GM12892 (cell line): ENCODE measurements around the gene MANEAL. TPM values are rescaled to one million over a fixed set of nuclear protein-coding genes. Genes with fewer than 3 reads are reported as not detected.

Source experiments
- DNase-seq: peaks from one replicate; pipeline ENCODE4 v3.0.0; 2011; ENCODE audit not compliant: insufficient read length
- FAIRE-seq: peaks from 2 replicates; lab custom pipeline; 2011; peaks lifted over from hg19 to GRCh38; lab: Jason Lieb, UNC
- POLR2A ChIP-seq: IDR thresholded peaks from 2 replicates; pipeline ENCODE4 v1.6.1; 2011; ENCODE audit warnings: low read depth, low read length, control low read depth
- POLR2AphosphoS5 ChIP-seq: IDR thresholded peaks from 2 replicates; pipeline ENCODE4 v1.6.1; 2011; ENCODE audit warnings: low read depth, low read length, control low read depth
- TAF1 ChIP-seq: IDR thresholded peaks from 2 replicates; pipeline ENCODE4 v1.6.1; 2011; ENCODE audit warnings: low read depth, mild to moderate bottlenecking, control low read depth, low read length, borderline replicate concordance
- polyA plus RNA-seq: library from polyadenylated mRNA; unstranded; fragments of >200 nt; gene quantifications from one replicate; pipeline ENCODE4 v1.2.1, GENCODE V29; 2012; ENCODE audit warnings: missing spikeins, inconsistent platforms; ENCODE audit not compliant: missing spikeins

MANEAL gene, protein sequence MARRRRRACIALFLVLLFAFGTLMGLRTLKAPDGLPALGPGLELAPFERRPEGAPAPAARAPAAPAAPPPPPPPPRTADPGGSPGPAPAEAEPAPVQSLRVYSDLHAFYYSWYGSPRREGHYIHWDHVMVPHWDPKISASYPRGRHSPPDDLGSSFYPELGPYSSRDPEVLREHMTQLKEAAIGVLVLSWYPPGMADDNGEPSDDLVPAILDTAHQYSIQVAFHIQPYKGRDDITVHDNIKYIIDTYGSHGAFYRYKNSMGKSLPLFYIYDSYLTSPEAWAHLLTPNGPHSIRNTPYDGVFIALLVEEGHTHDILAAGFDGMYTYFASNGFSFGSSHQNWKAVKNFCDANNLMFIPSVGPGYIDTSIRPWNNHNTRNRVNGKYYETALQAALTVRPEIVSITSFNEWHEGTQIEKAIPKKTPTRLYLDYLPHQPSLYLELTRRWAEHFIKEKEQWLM
- polyA plus RNA-seq: 12.0 TPM

DNA sequence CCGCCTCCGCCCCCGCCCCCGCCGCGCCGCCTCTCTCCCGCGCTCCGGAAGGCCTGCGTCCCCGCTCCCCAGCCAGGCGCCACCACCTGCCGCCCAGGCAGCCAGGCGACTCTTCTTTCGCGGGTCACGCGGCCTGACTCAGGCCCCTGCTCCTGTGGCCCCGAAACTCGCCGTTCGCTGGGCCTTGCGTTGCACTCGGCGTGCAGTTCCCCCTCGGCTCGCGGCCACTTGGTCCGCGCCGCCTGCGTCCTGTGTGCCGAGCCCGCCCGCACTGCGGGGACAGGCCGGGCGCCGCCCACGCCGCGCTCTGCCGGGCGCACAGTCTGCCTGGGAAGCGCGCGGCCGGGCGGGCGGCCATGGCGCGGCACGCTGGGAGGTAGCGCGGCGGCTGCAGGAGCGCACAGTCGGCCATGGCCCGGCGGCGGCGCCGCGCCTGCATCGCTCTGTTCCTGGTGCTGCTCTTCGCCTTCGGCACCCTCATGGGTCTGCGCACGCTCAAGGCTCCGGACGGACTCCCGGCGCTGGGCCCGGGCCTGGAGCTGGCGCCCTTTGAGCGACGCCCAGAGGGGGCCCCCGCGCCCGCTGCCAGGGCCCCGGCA lies at the start of gene MANEAL:
Gene MANEAL, plus strand, starts transcription at position 75 of the 599 bp plus-strand sequence. Its CDS starts 336 bp downstream, at position 411.
- DNase-seq: peak; percentile 76
- TF ChIP-seq POLR2A (peak; percentile 62; the same call in 1 of the 2 replicates), POLR2AphosphoS5 (peak; percentile 49; the same call in 1 of the 2 replicates), TAF1 (peak; percentile 57; the same call in 1 of the 2 replicates)
- FAIRE-seq: peak; percentile 89

DNA sequence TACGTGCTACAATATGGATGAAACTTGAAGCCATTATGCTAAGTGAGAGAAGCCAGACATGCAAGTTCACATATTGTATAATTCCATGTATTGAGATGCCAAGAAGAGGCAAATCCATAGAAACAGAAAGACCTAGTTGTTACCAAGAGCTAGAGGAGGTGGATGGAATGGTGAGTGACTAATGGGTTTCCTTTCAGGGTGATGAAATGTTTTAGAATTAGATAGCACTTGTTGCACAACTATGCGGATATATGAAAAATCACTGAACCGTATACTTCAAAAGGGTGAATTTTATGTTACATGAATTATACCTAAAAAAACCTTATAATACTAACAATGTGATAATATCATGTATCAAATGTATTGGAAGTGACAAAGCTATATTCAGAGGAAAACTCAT lies 46.8 kb upstream of the MANEAL start:
- no peak for FAIRE-seq
- no peak for DNase-seq
- TF ChIP-seq POLR2AphosphoS5 (no peak), TAF1 (no peak), POLR2A (no peak)

DNA sequence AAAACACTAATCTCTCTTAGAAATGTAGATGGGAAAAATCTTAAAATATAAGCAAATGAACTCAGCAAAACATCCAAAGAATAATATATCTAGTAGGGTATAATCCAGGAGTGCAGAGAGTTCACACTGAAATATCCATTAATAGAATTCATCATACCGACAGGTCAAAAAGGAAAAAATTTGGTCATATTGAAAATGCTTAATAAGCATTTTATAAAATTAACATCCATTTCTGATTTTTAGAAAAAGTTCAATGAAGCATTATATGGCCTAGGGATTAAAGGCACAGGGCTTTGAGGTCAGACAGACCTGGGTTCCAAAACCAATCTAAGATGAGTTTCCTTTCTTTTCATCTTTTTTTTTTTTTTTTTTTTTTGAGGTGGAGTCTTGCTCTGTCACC lies 45.1 kb upstream of the MANEAL start:
- no peak for FAIRE-seq
- no peak for TF ChIP-seq TAF1
- no peak for TF ChIP-seq POLR2A
- no peak for TF ChIP-seq POLR2AphosphoS5
- DNase-seq: no peak

DNA sequence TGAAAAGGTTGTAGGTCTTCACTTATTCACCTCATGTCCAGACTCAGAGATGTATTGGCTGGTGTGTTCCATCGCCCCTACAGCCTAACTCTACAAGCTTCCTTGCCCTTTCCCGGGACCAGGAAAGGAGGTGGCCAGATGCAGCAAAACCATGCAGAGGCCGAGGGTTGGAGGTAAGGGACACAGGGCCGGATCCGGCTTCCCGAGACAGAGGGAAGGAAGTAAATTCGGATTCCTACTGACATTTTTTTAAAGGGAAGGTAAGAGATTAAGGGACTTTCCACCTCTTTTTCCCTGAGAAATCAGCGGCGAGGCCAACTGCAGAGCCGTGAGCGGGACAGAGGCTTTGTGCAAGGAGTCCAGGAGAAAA lies 41.4 kb upstream of the MANEAL start:
- no peak for DNase-seq
- FAIRE-seq: no peak
- TF ChIP-seq TAF1 (no peak), POLR2AphosphoS5 (no peak), POLR2A (no peak)

DNA sequence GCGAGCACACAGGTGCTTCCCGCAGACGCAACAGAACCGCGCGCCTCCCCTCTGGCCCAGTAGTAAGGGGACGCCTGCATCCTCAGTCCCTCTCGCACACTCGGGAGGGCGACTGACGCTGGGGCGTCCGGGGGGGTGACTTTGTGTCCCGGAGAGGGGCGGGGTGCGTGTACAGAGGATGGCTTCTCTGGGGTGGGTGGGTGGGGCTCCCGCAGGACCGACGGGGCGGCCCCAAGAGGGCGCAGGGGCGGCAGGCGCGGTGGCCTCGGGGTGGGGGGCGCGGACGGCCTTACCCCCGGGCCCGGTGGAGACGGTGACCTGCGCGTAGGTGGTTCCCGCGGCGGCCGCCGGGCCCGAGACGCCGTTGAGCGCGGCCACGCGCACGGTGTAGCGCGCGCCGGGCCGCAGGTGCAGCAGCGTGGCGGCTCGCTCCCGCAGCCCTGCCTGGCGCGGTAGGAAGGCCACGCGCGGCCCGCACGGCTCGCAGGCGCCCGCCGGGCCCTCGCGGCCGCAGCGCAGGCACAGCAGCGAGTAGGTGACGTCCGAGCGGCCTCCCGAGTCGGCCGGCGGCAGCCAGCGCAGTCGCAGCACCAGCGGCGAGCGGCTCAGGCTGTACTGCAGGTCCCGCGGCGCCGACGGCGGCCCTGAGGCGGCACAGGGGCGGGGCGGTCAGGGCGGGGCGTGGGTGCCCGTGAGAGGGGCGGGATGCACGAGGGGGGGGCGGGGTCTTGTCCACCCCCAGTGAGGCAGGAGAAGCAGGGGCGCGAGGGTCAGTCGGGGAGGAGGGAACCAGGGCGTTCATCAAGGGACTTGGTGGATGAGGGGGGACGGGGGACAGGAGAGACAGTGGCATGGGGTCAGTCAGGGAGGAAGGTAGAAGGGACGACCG lies 40.8 kb upstream of the MANEAL start:
- DNase-seq (peak; percentile 71), FAIRE-seq (peak; percentile 72)
- TF ChIP-seq POLR2AphosphoS5 (no peak), POLR2A (no peak), TAF1 (no peak)

DNA sequence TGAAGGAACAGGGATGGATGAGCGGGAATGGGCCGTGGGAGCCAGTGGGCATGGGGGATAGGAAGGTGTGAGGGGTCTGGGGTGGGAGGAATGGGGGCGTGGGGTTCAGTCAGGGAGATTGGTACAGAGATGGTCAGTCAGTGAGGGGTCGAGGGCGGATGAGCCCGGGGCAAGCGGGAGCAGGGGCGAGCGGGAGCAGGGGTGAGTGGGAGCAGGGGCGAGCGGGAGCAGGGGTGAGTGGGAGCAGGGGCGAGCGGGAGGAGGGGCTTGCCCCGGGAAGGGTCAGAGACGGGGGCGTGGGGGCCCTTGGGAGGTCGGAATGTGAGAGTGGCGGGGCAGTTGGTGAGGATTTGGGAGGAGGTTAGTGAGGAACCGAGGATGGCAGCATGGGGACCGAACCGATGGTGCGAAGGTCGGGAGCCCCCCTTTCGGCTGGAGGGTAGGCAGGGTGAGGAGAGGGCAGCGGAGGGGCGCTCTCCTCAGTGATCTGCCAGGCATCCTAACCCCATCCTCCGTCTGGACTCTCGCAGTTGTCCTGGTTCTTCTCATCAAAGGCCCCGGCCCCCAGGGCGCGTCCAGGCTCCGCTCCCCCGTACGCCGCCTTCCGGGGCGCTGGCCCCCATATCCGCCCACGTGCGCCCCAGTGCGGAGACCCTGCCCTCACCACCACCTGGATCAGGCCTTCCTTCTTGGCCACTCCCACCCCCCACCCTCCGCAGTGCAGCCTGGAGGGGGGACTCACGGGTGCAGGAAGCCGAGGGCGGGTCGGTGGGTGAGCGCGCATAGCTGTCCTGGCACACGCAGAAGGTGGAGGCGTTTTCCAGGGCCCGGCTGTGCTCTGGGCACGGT lies 40.0 kb upstream of the MANEAL start:
- DNase-seq: no peak
- TF ChIP-seq POLR2A: no peak
- TF ChIP-seq POLR2AphosphoS5: no peak
- no peak for TF ChIP-seq TAF1
- no peak for FAIRE-seq

DNA sequence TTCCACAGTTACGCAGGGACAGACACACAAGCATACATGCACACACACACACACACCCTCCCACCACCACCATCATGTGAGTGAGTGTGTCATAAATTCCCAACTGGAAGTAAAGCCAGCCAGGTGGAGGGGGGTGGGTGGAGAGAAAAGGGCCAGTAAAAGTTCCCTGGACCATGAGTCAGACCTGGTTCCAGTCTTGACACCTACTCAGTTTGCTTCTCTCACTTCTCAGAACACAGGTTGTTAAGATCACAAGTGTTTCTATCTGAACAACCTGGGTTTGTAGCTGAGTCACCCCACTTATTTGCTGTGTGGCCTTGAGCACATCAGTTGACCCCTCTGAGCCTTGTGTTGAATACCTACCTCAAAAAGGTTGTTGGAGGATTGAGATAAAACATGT lies 38.4 kb upstream of the MANEAL start:
- TF ChIP-seq POLR2A (no peak), POLR2AphosphoS5 (no peak), TAF1 (no peak)
- FAIRE-seq: peak; percentile 63
- DNase-seq: no peak

DNA sequence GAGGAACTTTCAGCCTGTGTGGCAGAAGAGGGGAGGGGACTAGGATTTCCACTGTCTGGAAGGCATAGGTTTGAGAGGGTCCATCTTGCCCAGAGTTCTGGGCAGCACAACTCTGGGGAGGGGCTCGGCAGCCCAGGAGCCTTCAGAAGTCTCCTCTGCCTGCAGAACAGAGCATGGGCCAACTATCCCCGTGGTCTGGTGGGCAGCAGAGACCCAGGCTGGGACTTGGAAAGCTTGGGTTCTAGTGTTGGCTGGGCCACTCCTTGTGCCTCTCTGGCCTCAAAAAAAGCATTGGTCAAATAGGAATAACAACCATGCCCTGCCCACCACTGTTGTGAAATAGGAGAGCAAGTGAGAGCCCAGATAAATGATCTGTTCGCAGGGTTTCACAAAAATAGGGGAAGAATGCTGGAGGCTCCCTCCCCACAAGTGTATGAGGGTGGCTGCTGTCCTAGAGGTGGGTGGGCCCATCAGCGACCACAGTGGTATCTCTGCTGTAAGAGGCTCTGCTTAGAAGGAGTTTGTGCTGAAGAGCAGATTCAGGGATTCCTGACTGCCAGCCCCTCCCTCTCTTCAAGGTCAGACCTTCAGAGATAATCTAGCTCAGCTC lies 37.6 kb upstream of the MANEAL start:
- no peak for FAIRE-seq
- DNase-seq: no peak
- TF ChIP-seq POLR2A (no peak), TAF1 (no peak), POLR2AphosphoS5 (no peak)

DNA sequence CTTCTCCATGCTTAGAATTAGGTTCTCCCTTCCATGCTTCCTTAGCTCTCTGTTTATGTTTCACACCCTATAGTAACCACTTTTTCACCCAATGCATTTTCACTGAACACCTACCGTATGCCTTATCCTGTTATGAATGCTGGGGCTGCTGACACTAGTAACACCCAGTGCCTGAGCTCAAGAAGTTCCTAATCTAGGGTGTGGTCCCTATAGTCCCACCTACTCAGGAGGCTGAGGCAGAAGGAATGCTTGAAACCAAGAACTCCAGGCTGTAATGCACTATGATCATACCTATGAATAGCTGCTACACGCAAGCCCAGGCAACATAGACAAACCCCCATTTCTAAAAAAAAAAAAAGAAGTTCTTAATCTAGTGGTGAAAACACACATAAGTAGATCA lies 34.2 kb upstream of the MANEAL start:
- FAIRE-seq (no peak), DNase-seq (no peak)
- TF ChIP-seq TAF1 (no peak), POLR2AphosphoS5 (no peak), POLR2A (no peak)

DNA sequence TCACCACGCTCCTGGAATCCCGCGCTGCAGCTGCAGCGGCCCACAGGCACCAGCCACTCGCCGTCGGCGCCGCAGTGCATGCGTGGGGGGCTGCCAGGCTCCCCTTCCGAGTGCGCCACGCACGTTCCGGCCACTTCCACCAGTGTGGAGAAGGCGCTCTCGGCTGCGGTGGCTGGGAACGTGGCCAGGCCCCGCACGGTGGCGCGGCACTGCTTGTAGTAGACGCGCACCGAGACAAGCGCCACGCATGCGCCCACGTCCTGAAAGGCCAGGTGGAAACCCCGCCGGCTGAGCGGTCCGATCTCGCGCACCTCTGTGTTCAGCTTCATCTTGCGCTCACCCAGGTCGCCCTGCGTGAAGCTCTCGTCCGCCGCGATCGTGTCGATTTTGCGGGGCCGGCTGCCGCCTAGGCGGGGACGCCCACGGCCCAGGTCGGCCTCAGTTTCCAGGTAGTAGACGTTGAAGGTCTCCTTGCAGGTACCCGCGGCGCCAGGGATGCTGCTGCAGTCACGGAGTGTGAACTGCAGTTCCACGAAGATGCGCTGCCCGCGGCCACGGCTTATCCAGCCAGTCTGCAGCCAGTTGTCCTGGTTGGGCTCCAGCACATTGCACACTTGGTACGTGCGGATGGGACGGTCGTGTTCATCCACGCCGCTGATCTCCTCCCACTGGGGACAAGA lies 32.1 kb upstream of the MANEAL start:
- FAIRE-seq (no peak), DNase-seq (no peak)
- TF ChIP-seq TAF1: no peak
- TF ChIP-seq POLR2A: no peak
- no peak for TF ChIP-seq POLR2AphosphoS5
